Immature natural killer cell (primary cell): ENCODE measurements around the gene RBP3. TPM values are rescaled to one million over a fixed set of nuclear protein-coding genes. Genes with fewer than 3 reads are reported as not detected.
A peak's percentile ranks its signal among the peaks of the same experiment; 100 is the strongest.

Source experiments
- DNase-seq, 3 donors: peaks; one replicate each; pipeline ENCODE4 v3.0.0; 2022; ENCODE audit warnings: mixed read lengths in 1 of 3
- H3K27ac Mint-ChIP-seq, 6 donors: one replicate each; pipeline ENCODE4 v1.8.0; 2020; ENCODE audit warnings: mixed read lengths in 6 of 6, mild to moderate bottlenecking in 5 of 6, inconsistent platforms in 4 of 6, moderate library complexity in 3 of 6
- H3K27me3 Mint-ChIP-seq, 3 donors: one replicate each; pipeline ENCODE4 v1.8.0; 2020 to 2021; ENCODE audit warnings: low read depth in 3 of 3, mild to moderate bottlenecking in 3 of 3, mixed read lengths in 3 of 3, moderate library complexity in 3 of 3, inconsistent platforms in 1 of 3
- H3K36me3 Mint-ChIP-seq, 3 donors: one replicate each; pipeline ENCODE4 v1.8.0; 2020; ENCODE audit warnings: mixed read lengths in 3 of 3, inconsistent platforms in 2 of 3, mild to moderate bottlenecking in 2 of 3
- H3K4me1 Mint-ChIP-seq, 2 donors: one replicate each; pipeline ENCODE4 v1.8.0; 2020; ENCODE audit warnings: inconsistent platforms in 2 of 2, mild to moderate bottlenecking in 2 of 2, mixed read lengths in 2 of 2, moderate library complexity in 1 of 2
- H3K4me3 Mint-ChIP-seq, 5 donors: one replicate each; pipeline ENCODE4 v1.8.0; 2020; ENCODE audit warnings: mild to moderate bottlenecking in 5 of 5, mixed read lengths in 5 of 5, inconsistent platforms in 3 of 5, moderate library complexity in 3 of 5
- H3K9me3 Mint-ChIP-seq, 6 donors: one replicate each; pipeline ENCODE4 v1.8.0; 2020; ENCODE audit warnings: mild to moderate bottlenecking in 6 of 6, mixed read lengths in 6 of 6, inconsistent platforms in 4 of 6, moderate library complexity in 3 of 6
- polyA plus RNA-seq, 3 donors: library from polyadenylated mRNA; unstranded; fragments of 300-500 nt; fragmentation: Illumina TruSeq; gene quantifications; one replicate each; pipeline ENCODE4 v1.2.3, GENCODE V29; 2021

Gene RBP3
- polyA plus RNA-seq, 3 donors from 2014 or later, result not detected

GRCh38 chr10:47403446-47404318 is 55.5 kb downstream of the RBP3 start:
- H3K27ac Mint-ChIP-seq, result peak overlapping the region in 1 of 6 donors; percentile 67
- H3K36me3 Mint-ChIP-seq, result no peaks in the 10 kb centered on the region
- peaks cover 1 to 2% (median 2%) of the 10 kb centered on the region in 3 donors for H3K27me3 Mint-ChIP-seq
- DNase-seq, result no peak
- no peaks in the 10 kb centered on the region for H3K4me1 Mint-ChIP-seq
- no peak overlapping the region for H3K4me3 Mint-ChIP-seq
- H3K9me3 Mint-ChIP-seq, result peaks cover 0 to 2% (median 0%) of the 10 kb centered on the region in 6 donors

GRCh38 chr10:47404446-47404845 is 56.3 kb downstream of the RBP3 start:
- H3K36me3 Mint-ChIP-seq, result no peaks in the 10 kb centered on the region
- H3K4me1 Mint-ChIP-seq, result no peaks in the 10 kb centered on the region
- no peak for DNase-seq
- peaks cover 1 to 2% (median 2%) of the 10 kb centered on the region in 3 donors for H3K27me3 Mint-ChIP-seq
- H3K27ac Mint-ChIP-seq, result no peak overlapping the region
- H3K9me3 Mint-ChIP-seq, result peaks cover 0 to 2% (median 0%) of the 10 kb centered on the region in 6 donors
- H3K4me3 Mint-ChIP-seq, result no peak overlapping the region

GRCh38 chr10:47404937-47405336 is 56.8 kb downstream of the RBP3 start:
- DNase-seq, result no peak
- H3K9me3 Mint-ChIP-seq, result peaks cover 0 to 2% (median 0%) of the 10 kb centered on the region in 6 donors
- H3K4me3 Mint-ChIP-seq, result no peak overlapping the region
- H3K27me3 Mint-ChIP-seq, result peaks cover 1 to 2% (median 2%) of the 10 kb centered on the region in 3 donors
- no peaks in the 10 kb centered on the region for H3K4me1 Mint-ChIP-seq
- H3K27ac Mint-ChIP-seq, result no peak overlapping the region
- H3K36me3 Mint-ChIP-seq, result no peaks in the 10 kb centered on the region

- H3K9me3 Mint-ChIP-seq, result peaks cover 0 to 2% (median 0%) of the 10 kb centered on the region in 6 donors
- peaks cover 1 to 2% (median 2%) of the 10 kb centered on the region in 3 donors for H3K27me3 Mint-ChIP-seq
- no peak overlapping the region for H3K4me3 Mint-ChIP-seq
- H3K27ac Mint-ChIP-seq, result no peak overlapping the region
- H3K36me3 Mint-ChIP-seq, result no peaks in the 10 kb centered on the region
- no peak for DNase-seq
- H3K4me1 Mint-ChIP-seq, result no peaks in the 10 kb centered on the region
Measured at GRCh38 chr10:47405857-47406547, 57.8 kb downstream of the RBP3 start.

- no peak for DNase-seq
- H3K36me3 Mint-ChIP-seq, result no peaks in the 10 kb centered on the region
- H3K4me3 Mint-ChIP-seq, result no peak overlapping the region
- no peak overlapping the region for H3K27ac Mint-ChIP-seq
- no peaks in the 10 kb centered on the region for H3K4me1 Mint-ChIP-seq
- peaks cover 0 to 2% (median 0%) of the 10 kb centered on the region in 6 donors for H3K9me3 Mint-ChIP-seq
- H3K27me3 Mint-ChIP-seq, result peaks cover 0 to 2% (median 1%) of the 10 kb centered on the region in 3 donors
Measured at GRCh38 chr10:47406548-47406869, 58.3 kb downstream of the RBP3 start.

GRCh38 chr10:47406870-47407691 is 58.9 kb downstream of the RBP3 start:
- Mint-ChIP-seq H3K27me3 (peaks cover 0 to 3% (median 2%) of the 10 kb centered on the region in 3 donors), H3K4me3 (no peak overlapping the region), H3K27ac (no peak overlapping the region), H3K36me3 (no peaks in the 10 kb centered on the region), H3K9me3 (peaks cover 0 to 2% (median 0%) of the 10 kb centered on the region in 6 donors), H3K4me1 (no peaks in the 10 kb centered on the region)
- no peak for DNase-seq

Other genes starting within 250 kb of the RBP3 start
- gene GDF10, start 48.2 kb upstream of the RBP3 start, polyA plus RNA-seq, result not detected
- not detected for gene GDF2, start 25.9 kb upstream of the RBP3 start, polyA plus RNA-seq
- gene ZNF488, start 35.9 kb downstream of the RBP3 start, polyA plus RNA-seq, result not detected
- under 1 TPM in 1 of 3 donors, not detected in 2; 0.23 TPM for gene ANXA8, start 135.8 kb downstream of the RBP3 start, polyA plus RNA-seq
- gene FAM25G, start 143.3 kb downstream of the RBP3 start, polyA plus RNA-seq, result not detected
- 1 to 10 TPM in 1 of 3 donors, under 1 TPM in 1, not detected in 1; 0.29 to 1.1 TPM for gene AGAP9, start 175.3 kb downstream of the RBP3 start, polyA plus RNA-seq